Measurements from ENCODE around the gene LAMC2. TPM values are rescaled to one million over a fixed set of nuclear protein-coding genes. Genes with fewer than 3 reads are reported as not detected.

The LAMC2 gene
- total and polyA plus RNA-seq, 2 of the 13 experiments (the other 11 are each of a cell fraction or from before 2014, with no cell fraction given): 0.03 TPM; not detected in 1

DNA sequence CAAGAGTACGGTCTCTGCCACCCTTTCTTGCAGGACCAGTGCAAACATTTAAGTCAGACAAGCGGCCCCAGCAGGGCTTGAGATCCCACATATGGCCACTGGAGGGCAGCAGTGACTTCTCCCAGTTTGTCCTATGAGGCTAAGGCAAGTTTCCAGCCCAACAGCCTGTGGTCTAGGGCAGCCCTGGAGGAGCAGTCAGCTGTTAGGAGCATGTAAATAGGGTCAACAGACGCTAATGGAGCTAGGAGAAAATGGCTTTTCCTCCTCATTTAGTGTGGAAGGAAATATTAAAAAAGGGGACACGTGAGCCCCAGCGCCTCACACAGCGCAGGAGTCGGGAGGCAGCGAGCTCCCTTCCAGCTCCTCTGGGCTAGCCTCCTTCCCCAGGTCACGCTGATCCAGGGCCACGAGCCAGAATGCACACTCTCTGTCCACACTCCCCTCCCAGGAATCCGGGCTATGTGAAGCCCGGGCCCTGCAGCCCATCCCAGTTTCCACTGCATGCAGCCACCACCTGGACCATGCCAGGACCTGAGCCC lies 95.6 kb downstream of the LAMC2 start (continued):
- TF ChIP-seq KDM2A (CRISPR knock-in tag; IDR thresholded peaks at IDR 0.05; ENCODE audit: borderline replicate concordance, low read depth) (no peak), SSRP1 (CRISPR knock-in tag; IDR thresholded peaks at IDR 0.05) (no peak), SMC3 (IDR thresholded peaks at IDR 0.05; ENCODE audit: low read length) (peak; percentile 81), TCF7 (IDR thresholded peaks at IDR 0.05; ENCODE audit: low read depth) (no peak), NFKB2 (CRISPR knock-in tag; IDR thresholded peaks at IDR 0.05; ENCODE audit: borderline replicate concordance) (no peak), GPN1 (CRISPR knock-in tag; IDR thresholded peaks at IDR 0.05; ENCODE audit: borderline replicate concordance) (no peak), CEBPB (IDR thresholded peaks at IDR 0.05; ENCODE audit: borderline replicate concordance, low read depth, low read length) (no peak), ZKSCAN1 (IDR thresholded peaks at IDR 0.05; ENCODE audit: low read length) (no peak), ZNF776 (CRISPR knock-in tag; IDR thresholded peaks at IDR 0.05) (no peak), TAF1 (CRISPR knock-in tag; IDR thresholded peaks at IDR 0.05) (no peak), TOE1 (CRISPR knock-in tag; IDR thresholded peaks at IDR 0.05) (no peak), ZNF160 (CRISPR knock-in tag; IDR thresholded peaks at IDR 0.05) (no peak), STAG1 (CRISPR knock-in tag; IDR thresholded peaks at IDR 0.05) (peak; percentile 79)
- TF ChIP-seq, protein P1, sequence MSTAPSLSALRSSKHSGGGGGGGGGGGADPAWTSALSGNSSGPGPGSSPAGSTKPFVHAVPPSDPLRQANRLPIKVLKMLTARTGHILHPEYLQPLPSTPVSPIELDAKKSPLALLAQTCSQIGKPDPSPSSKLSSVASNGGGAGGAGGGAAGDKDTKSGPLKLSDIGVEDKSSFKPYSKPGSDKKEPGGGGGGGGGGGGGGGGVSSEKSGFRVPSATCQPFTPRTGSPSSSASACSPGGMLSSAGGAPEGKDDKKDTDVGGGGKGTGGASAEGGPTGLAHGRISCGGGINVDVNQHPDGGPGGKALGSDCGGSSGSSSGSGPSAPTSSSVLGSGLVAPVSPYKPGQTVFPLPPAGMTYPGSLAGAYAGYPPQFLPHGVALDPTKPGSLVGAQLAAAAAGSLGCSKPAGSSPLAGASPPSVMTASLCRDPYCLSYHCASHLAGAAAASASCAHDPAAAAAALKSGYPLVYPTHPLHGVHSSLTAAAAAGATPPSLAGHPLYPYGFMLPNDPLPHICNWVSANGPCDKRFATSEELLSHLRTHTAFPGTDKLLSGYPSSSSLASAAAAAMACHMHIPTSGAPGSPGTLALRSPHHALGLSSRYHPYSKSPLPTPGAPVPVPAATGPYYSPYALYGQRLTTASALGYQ (CRISPR knock-in tag; IDR thresholded peaks at IDR 0.05): no peak
- TF ChIP-seq, protein P2, sequence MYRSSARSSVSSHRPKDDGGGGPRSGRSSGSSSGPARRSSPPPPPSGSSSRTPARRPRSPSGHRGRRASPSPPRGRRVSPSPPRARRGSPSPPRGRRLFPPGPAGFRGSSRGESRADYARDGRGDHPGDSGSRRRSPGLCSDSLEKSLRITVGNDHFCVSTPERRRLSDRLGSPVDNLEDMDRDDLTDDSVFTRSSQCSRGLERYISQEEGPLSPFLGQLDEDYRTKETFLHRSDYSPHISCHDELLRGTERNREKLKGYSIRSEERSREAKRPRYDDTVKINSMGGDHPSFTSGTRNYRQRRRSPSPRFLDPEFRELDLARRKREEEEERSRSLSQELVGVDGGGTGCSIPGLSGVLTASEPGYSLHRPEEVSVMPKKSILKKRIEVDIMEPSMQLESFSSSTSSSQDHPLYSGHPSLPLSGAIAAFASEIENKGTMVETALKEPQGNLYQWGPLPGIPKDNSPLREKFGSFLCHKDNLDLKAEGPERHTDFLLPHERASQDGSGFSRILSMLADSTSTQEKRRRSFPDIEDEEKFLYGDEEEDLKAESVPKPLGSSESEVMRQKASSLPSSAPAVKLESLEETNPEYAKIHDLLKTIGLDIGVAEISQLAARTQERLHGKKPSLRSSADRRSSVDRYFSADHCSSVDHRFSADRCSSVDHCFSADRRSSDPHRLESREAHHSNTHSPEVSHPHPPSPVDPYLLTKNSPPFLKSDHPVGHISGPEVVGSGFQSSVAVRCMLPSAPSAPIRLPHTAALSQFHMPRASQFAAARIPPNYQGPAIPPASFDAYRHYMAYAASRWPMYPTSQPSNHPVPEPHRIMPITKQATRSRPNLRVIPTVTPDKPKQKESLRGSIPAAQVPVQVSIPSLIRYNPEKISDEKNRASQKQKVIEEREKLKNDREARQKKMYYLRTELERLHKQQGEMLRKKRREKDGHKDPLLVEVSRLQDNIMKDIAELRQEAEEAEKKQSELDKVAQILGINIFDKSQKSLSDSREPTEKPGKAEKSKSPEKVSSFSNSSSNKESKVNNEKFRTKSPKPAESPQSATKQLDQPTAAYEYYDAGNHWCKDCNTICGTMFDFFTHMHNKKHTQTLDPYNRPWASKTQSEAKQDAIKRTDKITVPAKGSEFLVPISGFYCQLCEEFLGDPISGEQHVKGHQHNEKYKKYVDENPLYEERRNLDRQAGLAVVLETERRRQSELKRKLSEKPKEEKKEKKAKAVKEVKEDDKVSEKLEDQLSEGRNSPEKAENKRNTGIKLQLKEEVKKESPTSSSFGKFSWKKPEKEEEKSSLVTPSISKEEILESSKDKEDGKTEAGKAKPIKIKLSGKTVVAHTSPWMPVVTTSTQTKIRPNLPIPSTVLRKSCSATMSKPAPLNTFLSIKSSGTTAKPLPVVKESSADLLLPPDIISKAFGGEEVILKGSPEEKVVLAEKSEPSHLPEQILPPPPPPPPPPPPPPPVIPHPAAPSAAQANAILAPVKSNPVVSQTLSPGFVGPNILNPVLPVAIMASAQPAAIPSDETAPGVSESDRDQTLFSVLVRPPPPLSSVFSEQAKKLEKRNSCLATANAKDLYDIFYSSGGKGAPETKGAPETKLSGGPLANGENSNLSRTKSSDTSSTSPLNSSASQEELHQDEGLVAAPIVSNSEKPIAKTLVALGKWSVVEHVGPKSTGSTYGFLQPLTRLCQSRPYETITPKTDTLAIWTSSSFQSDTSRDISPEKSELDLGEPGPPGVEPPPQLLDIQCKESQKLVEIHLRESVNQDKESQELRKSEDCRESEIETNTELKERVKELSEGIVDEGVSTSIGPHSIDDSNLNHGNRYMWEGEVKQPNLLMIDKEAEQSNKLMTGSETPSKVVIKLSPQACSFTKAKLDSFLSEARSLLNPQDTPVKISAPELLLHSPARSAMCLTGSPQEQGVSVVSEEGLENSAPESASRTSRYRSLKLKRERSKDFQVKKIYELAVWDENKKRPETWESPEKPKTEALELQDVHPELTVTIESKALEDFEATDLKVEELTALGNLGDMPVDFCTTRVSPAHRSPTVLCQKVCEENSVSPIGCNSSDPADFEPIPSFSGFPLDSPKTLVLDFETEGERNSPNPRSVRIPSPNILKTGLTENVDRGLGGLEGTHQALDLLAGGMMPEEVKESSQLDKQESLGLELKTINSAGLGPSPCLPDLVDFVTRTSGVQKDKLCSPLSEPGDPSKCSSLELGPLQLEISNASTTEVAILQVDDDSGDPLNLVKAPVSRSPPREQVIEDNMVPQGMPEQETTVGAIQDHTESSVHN (CRISPR knock-in tag; IDR thresholded peaks at IDR 0.05): no peak
- TF ChIP-seq, protein P3, sequence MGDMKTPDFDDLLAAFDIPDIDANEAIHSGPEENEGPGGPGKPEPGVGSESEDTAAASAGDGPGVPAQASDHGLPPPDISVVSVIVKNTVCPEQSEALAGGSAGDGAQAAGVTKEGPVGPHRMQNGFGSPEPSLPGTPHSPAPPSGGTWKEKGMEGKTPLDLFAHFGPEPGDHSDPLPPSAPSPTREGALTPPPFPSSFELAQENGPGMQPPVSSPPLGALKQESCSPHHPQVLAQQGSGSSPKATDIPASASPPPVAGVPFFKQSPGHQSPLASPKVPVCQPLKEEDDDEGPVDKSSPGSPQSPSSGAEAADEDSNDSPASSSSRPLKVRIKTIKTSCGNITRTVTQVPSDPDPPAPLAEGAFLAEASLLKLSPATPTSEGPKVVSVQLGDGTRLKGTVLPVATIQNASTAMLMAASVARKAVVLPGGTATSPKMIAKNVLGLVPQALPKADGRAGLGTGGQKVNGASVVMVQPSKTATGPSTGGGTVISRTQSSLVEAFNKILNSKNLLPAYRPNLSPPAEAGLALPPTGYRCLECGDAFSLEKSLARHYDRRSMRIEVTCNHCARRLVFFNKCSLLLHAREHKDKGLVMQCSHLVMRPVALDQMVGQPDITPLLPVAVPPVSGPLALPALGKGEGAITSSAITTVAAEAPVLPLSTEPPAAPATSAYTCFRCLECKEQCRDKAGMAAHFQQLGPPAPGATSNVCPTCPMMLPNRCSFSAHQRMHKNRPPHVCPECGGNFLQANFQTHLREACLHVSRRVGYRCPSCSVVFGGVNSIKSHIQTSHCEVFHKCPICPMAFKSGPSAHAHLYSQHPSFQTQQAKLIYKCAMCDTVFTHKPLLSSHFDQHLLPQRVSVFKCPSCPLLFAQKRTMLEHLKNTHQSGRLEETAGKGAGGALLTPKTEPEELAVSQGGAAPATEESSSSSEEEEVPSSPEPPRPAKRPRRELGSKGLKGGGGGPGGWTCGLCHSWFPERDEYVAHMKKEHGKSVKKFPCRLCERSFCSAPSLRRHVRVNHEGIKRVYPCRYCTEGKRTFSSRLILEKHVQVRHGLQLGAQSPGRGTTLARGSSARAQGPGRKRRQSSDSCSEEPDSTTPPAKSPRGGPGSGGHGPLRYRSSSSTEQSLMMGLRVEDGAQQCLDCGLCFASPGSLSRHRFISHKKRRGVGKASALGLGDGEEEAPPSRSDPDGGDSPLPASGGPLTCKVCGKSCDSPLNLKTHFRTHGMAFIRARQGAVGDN (CRISPR knock-in tag; IDR thresholded peaks at IDR 0.05): peak; percentile 16; the same call in 1 of the 2 replicates
